ENCODE data around the gene ATN1.
A peak's percentile ranks its signal among the peaks of the same experiment; 100 is the strongest.

Gene ATN1

DNA sequence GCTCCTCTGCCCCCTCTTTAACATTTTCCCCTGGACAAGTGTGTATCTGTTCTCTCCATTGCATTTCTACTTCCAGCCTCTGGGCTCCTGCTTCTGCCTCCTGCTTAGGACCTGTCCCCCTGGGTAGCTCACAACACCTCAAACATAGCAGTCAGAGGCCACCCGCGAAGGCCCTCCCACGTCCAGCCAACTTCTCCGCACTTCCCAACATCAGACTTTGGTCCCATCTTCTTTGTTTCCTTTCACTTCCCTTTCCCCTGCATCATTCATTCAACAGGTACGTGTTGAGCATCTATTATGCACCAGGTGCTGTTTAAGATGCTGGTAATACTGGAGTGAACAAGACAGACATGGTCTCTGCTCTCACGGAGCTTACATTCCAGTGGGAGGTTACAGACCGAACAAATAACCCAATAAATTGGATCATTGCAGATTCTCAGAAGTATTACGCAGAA, 19.2 kb downstream of the ATN1 start:
- DNase-seq: no peak

DNA sequence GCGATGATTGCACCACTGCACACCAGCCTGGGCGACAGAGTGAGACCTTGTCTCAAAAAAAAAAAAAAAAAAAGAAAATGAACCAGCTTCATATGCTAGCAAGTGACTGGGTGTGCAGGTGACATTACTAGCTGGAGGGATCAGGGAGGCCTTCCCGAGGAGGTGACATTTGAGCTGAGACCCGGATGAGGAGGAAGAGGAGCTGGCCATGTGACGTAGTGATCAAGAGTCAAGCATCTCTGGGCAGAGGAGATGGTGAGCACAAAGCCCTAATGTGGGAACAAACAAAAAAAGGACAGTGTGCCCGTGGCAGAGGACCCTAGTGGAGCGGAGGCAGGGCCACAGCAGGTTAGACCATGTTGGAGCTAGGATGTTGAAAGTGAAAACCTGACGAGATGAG, 19.9 kb downstream of the ATN1 start:
- no peak for DNase-seq

DNA sequence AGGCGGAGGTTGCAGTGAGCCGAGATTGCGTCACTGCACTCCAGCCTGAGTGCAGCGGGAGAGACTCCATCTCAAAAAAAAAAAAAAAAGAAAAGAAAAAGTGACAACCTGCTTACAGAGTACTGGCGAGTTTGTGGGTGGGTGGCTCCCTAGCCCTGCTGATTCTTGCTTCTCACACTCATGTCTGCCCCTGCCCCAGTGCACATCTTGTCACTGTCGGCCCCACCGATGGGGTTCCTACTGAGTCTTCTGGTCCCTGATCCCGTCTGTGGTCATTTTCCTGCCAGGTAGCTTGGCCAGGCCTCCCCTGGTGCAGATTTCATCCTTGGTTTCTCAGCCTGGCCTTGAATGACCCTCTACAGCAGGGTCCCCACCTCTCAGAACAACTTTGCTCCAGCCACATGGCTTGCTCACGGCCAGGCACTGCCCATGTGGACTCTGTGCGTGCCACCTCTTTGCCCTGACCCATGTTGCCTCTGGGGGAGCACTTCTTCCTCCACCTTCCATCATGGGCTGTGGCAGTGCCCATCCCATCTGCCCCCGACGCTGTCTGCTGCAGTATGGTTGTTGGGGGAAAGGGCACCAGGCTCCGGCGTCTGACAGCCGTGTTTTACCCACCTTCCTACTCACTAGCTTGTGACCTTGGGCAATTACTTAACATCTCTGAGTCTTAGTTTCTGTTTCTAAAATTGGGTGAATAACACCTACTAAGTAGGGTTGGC, 21.3 kb downstream of the ATN1 start:
- DNase-seq: peak in 1 of 2 donors; percentile 31

DNA sequence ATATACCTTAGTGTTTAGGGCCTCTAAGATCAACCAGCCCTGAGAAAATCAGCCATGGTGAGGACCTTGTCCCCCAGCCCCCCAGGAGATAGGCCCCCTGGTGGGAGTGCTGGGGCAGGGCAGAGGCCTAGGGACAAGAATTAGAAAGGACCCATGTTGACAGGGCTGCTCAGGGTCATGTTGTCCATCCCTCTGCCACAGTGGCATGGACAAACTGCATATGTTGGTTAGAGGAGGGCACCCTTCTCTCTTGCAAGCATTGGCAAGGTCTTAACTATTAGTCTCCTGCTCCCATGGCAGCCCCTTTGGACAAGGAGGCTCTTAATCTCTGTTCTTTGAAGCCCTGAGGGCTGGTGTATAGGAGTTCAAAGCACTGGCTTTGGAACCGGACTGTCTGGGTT, 22.6 kb downstream of the ATN1 start:
- DNase-seq: peak; percentile 30 to 44

DNA sequence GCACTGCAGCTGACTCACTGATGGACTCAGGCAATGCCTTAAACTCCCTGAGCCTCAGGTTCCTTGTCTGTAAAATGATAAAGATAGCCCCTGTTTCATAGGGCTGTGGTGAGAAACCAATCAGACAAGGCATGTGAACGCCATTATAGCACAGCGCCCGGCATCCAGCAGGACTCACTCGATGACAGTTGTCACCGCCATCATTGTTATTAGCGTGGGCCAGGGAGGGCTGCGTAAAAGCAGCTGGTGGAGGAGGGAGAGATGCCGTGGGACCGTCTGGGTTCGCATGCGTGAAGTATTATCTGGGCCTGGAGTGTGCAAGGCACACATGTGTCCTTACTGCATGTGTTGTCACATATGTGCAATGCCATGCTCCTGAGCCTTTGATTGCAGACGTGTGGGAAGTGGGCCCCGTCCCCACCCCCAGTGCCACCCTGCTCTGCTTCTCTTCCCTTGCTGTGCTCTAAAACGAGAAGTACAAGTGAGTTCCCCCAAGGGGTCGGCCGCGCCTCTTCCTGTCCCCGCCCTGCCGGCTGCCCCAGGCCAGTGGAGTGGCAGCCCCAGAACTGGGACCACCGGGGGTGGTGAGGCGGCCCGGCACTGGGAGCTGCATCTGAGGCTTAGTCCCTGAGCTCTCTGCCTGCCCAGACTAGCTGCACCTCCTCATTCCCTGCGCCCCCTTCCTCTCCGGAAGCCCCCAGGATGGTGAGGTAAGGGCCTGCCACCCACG, 23.2 kb downstream of the ATN1 start, which contains the start of gene PTPN6:
Gene PTPN6, plus strand, starts transcription at position 546 of the 730 bp plus-strand sequence. Its CDS starts 157 bp downstream, at position 703.
- DNase-seq: peak; percentile 64 to 75

DNA sequence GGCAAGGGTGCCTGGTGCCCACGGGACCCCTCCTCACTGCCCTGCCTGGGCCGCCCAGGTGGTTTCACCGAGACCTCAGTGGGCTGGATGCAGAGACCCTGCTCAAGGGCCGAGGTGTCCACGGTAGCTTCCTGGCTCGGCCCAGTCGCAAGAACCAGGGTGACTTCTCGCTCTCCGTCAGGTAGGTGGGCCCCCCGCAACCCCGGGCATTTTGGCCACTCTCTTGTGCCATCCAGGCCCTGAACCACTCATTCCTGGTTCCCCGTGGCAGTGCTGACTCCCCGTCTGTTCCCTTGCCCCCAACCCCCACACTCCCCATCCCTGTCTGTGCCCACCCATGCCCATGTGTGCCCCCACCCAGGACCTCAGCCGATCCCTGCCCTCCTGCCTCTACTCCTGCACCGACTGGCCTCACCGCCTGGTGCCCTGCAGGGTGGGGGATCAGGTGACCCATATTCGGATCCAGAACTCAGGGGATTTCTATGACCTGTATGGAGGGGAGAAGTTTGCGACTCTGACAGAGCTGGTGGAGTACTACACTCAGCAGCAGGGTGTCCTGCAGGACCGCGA, 23.9 kb downstream of the ATN1 start:
- DNase-seq: peak in 1 of 2 donors; percentile 46

DNA sequence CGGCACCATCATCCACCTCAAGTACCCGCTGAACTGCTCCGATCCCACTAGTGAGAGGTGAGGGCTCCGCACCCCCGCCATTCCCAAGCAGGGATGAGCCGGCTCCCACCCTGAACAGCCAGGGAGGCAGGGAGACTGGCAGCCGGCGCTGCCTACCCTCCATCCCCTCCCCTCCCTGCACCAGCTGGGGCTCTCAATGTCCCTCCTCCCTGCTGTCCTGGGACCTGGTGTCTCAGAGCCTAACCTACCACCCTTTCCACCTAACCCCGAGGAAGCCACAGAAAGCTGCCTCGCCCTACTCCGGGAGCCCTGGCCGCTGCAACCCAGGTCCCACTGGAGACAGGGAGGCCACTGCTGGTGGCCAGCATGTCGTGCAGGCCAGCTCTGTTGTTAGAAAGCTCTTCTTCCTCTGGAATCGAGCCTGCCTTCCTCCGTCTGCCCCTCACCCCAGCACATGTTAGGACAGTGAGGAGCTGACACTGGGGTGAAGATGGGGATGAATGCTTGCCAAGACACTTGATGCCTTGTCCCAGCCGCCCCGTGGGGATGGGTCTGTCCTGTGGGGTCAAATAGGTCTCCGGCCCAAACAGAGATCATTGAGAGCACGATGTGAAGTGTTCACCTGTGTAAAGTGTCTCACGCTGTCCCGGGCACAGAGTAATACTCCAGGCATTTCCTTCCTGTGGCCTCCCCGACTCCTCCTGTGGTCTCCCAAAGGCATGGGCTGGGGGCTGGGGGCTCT, 24.5 kb downstream of the ATN1 start:
- peak; percentile 39 to 52 for DNase-seq

DNA sequence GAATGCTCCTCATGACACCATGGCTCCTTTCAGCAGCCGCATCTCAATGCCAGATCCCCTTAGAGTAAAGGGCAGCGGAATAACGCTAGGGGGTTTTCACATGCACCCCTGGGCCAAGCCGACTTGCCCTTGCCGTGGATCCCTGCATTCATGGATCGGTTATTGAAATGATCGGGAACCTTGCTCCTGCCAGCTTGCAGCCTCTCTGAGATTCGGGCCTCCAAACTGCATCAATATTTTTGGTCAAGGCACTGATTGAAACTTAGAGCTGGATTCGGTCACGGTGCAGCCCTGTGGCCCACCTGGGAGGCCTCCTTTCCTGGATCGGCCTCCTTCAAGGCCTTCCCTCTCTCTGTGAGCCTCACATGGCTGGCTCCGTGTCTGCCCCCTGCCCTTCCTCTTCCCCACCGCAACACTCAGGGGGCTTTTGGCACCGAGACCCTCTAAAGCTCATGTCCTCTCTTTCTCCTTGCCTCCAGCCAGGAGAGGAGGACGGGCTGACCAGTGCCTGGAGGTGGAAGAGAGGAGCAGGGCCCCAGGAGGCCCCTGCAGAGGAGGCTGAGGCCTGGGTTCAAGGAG, 25.2 kb downstream of the ATN1 start:
- DNase-seq: peak; percentile 39 to 48

DNA sequence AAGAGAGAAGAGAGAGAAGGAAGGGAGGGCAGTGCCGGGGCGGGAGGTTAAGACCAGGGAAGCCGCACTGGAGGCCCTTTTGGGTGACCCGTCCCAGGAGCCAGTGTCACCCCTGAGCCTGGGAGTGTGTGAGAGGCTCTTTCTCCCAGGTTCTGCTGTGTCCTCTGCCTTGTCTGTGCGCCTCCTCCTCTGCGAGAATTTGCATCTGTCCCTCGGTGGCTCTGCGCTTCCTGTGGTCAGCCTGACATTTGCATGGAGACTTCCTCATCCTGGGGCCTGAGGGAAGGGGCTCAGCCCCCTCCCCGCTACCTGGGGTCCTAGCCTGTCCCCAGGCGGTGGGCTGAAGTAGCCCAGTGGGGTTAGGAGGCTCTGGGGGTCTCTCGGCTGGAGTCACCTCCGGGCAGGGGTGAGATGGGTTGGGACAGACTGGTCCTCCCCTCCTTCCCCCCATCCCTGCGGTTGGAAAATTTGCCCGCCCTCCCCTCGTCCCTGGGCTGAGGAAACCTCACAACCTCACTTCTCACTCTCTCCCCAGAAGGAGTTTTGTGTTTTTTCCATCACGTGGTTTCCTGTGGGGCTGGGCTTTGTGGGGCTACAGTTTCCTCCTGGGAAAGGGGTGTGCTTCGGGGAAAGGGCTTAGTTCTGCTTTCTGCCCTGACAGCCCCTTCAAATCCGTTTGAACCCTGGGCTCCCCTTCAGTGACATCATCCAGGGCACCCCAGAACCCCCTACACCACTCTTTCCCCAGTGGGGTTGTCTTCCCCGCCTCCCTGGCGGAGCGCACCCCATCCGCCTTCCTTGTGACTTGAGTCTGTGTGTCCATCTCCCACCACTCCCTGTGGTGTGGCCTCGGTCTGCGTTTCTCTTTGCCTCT, 25.9 kb downstream of the ATN1 start:
- peak; percentile 81 to 84 for DNase-seq

DNA sequence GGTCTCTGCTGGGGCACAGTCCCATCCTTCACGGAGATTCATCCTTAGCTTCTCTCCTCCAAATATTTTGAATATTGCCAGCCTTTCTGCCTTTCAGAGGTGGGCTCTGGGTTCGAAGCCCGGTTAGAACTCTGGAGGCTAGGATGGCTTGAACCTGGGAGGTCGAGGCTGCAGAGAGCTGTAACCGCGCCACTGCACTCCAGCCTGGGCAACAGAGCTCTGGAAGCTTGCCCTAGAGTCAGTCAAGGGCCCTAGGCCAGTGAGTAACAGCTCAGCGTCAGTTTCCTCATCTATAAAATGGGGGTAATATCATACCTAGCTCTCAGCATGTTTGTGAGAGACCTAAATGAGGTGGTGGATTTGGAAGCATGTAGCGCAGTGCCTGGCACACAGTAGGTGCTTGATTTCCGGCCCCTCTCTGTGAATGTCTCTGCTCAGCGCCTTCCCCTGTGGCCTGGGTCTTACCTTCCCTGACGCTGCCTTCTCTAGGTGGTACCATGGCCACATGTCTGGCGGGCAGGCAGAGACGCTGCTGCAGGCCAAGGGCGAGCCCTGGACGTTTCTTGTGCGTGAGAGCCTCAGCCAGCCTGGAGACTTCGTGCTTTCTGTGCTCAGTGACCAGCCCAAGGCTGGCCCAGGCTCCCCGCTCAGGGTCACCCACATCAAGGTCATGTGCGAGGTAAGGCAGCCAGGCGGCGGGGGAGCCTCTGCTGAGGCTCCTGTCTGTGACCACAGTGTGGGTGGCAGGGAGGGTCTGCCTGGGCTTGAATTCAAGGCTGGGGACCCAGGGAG, 26.8 kb downstream of the ATN1 start:
- peak in 1 of 2 donors; percentile 19 for DNase-seq

DNA sequence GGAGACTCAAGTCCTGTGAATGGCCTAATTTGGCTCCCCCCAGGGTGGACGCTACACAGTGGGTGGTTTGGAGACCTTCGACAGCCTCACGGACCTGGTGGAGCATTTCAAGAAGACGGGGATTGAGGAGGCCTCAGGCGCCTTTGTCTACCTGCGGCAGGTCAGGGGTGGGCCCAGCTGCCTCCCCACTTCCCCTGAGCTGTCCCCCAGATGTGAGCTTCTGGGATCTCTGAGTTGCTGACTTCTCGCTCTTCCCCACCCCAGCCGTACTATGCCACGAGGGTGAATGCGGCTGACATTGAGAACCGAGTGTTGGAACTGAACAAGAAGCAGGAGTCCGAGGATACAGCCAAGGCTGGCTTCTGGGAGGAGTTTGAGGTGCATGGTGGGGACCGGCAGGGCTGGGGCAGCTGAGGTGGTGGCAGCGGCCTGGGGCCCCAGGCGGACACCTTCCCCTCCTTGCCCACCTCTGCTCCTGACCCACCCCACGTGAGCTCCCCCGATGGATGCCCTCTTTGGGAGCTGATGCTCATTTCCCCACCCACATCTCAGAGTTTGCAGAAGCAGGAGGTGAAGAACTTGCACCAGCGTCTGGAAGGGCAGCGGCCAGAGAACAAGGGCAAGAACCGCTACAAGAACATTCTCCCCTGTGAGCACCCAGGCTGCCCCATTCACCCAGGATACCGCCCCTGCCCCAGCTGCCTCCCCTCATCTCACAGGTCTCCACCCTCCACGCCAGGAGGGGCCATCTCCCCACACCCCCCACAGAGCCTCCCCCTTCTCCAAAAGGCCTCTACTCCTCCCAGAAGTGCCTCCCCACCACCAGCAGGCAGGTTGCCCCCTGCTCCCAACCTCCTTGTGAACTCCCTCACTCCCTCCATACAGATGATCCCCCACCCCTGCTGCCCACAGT, 27.6 kb downstream of the ATN1 start:
- no peak for DNase-seq

DNA sequence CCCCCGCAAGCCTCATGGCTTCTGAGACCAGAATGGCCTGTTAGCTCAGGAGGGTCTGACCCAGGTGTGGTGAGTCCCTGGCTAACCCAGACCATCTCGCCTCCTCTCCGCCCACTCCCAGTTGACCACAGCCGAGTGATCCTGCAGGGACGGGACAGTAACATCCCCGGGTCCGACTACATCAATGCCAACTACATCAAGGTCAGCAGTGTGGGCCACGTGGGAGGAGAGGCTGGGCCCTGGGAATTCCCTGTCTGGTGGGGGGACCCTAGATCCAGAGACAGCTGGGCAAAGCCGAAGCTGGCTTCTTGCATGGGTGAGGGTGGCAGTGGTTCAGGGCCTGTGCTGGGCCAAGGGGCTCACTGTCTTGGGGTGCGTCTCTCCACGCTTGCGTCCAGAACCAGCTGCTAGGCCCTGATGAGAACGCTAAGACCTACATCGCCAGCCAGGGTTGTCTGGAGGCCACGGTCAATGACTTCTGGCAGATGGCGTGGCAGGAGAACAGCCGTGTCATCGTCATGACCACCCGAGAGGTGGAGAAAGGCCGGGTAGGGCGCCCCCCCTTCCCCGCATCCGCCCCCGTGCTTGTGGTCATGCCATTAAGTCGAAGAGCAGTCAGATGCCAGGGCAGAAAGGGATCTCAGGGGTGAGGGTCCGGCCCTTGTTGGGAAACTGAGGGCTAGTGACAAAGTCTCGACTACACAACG, 28.4 kb downstream of the ATN1 start:
- DNase-seq: peak in 1 of 2 donors; percentile 37

DNA sequence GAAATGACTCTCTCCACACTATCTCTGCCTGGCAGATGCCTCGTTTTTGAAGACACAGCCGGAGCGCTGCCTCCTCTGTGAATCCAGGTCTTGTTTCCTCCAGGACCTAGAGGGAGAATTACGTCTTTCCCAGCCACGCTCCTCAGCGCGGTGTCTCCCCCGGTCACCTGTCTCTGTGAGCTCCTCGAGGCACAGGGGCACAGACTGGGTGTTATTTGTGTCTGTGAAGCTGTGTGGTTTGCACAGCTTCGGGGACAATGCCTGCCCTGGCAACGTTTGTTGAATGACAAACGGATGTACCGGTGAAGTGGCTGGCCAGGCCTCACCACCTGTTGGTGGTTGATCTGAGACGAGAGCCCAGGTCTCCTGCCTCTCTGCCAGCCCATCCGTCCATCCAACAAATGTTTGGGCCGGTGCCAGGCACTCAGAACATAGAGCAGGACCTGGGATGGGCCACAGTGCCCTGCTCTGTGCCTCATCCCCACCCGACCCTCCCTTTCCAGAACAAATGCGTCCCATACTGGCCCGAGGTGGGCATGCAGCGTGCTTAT, 29.5 kb downstream of the ATN1 start:
- DNase-seq: peak in 1 of 2 donors; percentile 29

DNA sequence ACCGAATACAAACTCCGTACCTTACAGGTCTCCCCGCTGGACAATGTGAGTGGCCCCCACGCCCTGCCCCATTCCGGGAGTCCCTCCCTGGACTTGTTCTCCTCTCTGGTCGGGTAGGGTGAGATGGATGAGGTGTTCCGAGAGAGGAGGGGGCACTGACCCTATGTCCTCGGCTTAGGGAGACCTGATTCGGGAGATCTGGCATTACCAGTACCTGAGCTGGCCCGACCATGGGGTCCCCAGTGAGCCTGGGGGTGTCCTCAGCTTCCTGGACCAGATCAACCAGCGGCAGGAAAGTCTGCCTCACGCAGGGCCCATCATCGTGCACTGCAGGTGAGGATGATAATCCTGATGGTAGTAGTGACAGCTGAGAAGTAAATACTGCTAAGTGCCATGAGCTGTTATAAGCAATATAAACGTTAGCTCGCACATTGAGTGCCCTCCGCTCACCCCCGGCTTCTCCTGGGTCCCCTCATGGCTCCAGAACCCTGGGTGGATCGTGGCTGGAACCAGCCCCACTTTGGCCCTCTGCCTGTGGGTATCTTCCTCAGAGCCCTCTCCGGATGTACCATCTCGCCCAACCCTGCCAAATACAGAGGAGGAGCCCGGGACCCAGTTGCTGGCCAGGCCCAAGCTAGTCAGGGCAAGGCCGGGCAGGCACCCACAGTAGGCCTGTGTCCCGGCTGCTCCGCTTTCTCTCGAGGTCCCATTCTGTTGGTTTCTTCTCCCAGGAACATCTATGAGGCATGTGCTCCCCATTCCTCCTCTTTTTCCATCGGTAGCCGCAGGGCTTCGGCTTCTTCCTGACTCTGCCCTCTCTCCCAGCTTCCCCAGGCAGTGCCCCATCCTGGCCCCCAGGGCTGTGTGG, 30.2 kb downstream of the ATN1 start:
- DNase-seq: peak in 1 of 2 donors; percentile 36

DNA sequence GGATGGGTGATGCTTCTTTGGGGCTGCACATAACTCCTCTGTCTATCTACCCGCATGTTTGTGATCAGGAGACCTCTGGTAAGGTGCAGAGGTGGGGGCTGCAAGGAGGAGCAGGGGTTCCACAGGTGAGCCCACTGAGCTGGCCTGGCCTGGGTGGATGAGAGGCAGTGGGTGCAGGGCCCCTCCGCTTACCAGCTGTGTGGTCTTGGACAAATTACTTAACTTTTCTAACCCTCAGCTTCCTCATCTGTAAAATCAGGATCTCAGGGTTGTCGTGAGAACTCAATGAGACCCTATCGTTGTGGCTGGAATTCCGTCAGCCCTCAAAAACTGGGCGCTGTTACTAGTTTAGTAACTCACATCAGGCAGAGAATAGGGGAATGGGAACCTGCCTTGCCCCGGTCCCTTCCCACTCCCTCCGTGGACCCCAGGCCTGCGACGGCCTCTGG, 30.9 kb downstream of the ATN1 start:
- no peak for DNase-seq

DNA sequence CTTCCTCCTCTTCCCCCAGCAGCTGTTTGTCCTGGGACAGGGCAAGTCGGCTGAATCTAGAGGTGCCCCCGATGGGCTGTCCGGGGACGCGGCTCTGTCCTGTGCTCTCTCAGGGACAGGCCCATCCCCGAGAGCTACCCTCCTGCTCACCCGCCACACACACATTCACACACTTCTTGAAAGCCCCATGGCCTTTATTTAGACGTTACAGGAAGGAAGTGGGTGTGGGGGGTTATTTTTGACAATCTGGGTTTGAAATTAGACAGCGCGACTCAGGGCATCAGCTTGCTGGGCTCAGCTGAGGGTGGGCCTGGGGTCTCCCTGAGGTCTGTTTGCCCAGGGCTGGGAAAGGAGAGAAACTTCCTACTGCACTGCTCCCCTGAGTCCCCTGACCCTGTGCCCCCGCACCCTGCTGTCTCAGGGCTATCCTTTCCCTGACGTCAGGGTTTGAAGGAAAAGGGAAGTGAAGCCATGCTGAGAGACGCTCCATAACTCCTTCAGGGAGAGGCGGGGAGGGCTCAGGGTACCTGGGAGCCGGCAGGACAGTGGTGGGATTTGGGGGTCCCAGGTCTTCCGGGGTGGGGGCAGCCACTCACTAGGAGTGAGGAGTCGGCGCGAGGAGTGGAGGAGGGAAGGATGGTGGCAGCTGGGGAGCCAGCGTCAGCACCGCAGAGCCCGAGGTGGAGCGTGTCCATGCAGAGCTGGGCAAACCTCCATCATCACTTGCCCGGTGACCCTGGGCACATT, 31.5 kb downstream of the ATN1 start:
- peak; percentile 68 to 73 for DNase-seq
